Body of pancreas (tissue), 4 donors: Measurements from ENCODE around the gene RASA2. TPM values are rescaled to one million over a fixed set of nuclear protein-coding genes. Genes with fewer than 3 reads are reported as not detected.

Experiments used
- ATAC-seq: fragments of 150-250 bp; one replicate; pipeline ENCODE4 v1.9.1; 2016
- DNase-seq, 4 donors: peaks; one replicate each; pipeline ENCODE4 v3.0.0-alpha.2; 2019
- H3K27ac ChIP-seq, 4 donors: fragments of 200-600 bp; sonication (generic); 1 replicate in 3 of 4; 2 replicates in 1 of 4; pipeline versions ENCODE4 v1.5.1 to v1.6.1; 2016 to 2019; ENCODE audit warnings: mild to moderate bottlenecking in 1 of 4, mixed read lengths in 1 of 4, moderate library complexity in 1 of 4
- H3K27me3 ChIP-seq, 2 donors: fragments of 200-600 bp; sonication (generic); one replicate each; pipeline ENCODE4 v1.6.0; 2016; ENCODE audit warnings: mild to moderate bottlenecking in 1 of 2
- H3K36me3 ChIP-seq, 2 donors: fragments of 200-600 bp; sonication (generic); replicated peaks in 1 of 2; 2 replicates each; pipeline ENCODE4 v1.5.1; 2016; ENCODE audit warnings: low read depth in 2 of 2; ENCODE audit not compliant: insufficient read depth in 1 of 2
- H3K4me1 ChIP-seq: fragments of 200-600 bp; sonication (generic); one replicate; pipeline ENCODE4 v1.6.0; 2016
- H3K4me3 ChIP-seq, 2 donors: fragments of 200-600 bp; sonication (generic); 1 replicate in 1 of 2; 2 replicates in 1 of 2; pipeline ENCODE4 v1.5.1; 2016 to 2019
- H3K9me3 ChIP-seq, 3 donors: fragments of 200-600 bp; sonication (generic); 1 replicate in 2 of 3; 2 replicates in 1 of 3; pipeline ENCODE4 v1.5.1; 2016
- CTCF ChIP-seq, 7 experiments: fragments of 450-650 bp in 4 of 7; fragments of 200-600 bp in 3 of 7; sonication (generic) in 3 of 7; IDR thresholded peaks; one replicate each; pipeline ENCODE4 v1.5.1; 2016 to 2019; ENCODE audit warnings: antibody characterized with exemption in 7 of 7
- POLR2A ChIP-seq, 3 donors: fragments of 450-650 bp; IDR thresholded peaks; one replicate each; pipeline ENCODE4 v1.6.1; 2016; ENCODE audit warnings: antibody characterized with exemption in 3 of 3, mild to moderate bottlenecking in 2 of 3
- WGBS, 2 donors: methylation state at CpG; one replicate each; pipeline ENCODE4 v1.1.5; 2017; 5-methylcytosine and 5-hydroxymethylcytosine counted together
- intact Hi-C: fragments of 100-400 bp; cut with DNase I; formaldehyde crosslinking; loops from one replicate; pipeline ENCODE4 v1.15.1; 2023
- total RNA-seq, 2 donors: library from RNA; depleted of rRNA; stranded (reverse); fragments of >200 nt; gene quantifications; one replicate each; pipeline ENCODE4 v1.1.0, GENCODE V29; 2016

The RASA2 gene
- total RNA-seq, 2 donors from 2014 or later = 6.9 to 19.2 TPM

- H3K27me3 ChIP-seq = no peaks in the 10 kb centered on the region
- H3K4me1 ChIP-seq = no peaks in the 10 kb centered on the region
- intact Hi-C loops = no loop called here
- H3K27ac ChIP-seq = no peak overlapping the region
- H3K36me3 ChIP-seq = peaks cover 0 to 4% of the 10 kb centered on the region in 2 donors
- no peaks in the 10 kb centered on the region for H3K9me3 ChIP-seq
- TF ChIP-seq CTCF (IDR thresholded peaks at IDR 0.05) = no peak
- TF ChIP-seq POLR2A (IDR thresholded peaks at IDR 0.05) = no peak
- ATAC-seq (no peak), DNase-seq (no peak)
- H3K4me3 ChIP-seq = no peak overlapping the region
- 99 to 100% methylated on average over 3 of the region's 3 CpGs for whole genome bisulfite sequencing, 2 donors
Observed at GRCh38 chr3:141603473-141604035, 116.7 kb downstream of the RASA2 start.

- H3K36me3 ChIP-seq = peaks cover 0 to 3% of the 10 kb centered on the region in 2 donors
- no peaks in the 10 kb centered on the region for H3K9me3 ChIP-seq
- TF ChIP-seq POLR2A (IDR thresholded peaks at IDR 0.05) (no peak), CTCF (IDR thresholded peaks at IDR 0.05) (no peak)
- intact Hi-C loops = no loop called here
- no peak overlapping the region for H3K4me3 ChIP-seq
- H3K27me3 ChIP-seq = no peaks in the 10 kb centered on the region
- DNase-seq (no peak), ATAC-seq (no peak)
- no peak overlapping the region for H3K27ac ChIP-seq
- no peaks in the 10 kb centered on the region for H3K4me1 ChIP-seq
- WGBS, 2 donors = 73 to 78% methylated on average over 2 of the region's 2 CpGs
Observed at GRCh38 chr3:141605883-141606282, 119.1 kb downstream of the RASA2 start.

- no peak for TF ChIP-seq POLR2A (IDR thresholded peaks at IDR 0.05)
- TF ChIP-seq CTCF (IDR thresholded peaks at IDR 0.05) = no peak
- Histone ChIP-seq H3K9me3 (no peaks in the 10 kb centered on the region), H3K27me3 (no peaks in the 10 kb centered on the region), H3K36me3 (peaks cover 0 to 8% of the 10 kb centered on the region in 2 donors), H3K27ac (no peak overlapping the region), H3K4me1 (no peaks in the 10 kb centered on the region), H3K4me3 (no peak overlapping the region)
- DNase-seq (no peak), ATAC-seq (no peak)
- intact Hi-C loops = no loop called here
- WGBS, 2 donors = 74 to 86% methylated on average over 6 of the region's 6 CpGs
Observed at GRCh38 chr3:141608438-141608837, 121.6 kb downstream of the RASA2 start.

- Histone ChIP-seq H3K9me3 (no peaks in the 10 kb centered on the region), H3K4me1 (no peaks in the 10 kb centered on the region), H3K4me3 (no peak overlapping the region), H3K27me3 (no peaks in the 10 kb centered on the region), H3K36me3 (peaks cover 0 to 8% of the 10 kb centered on the region in 2 donors), H3K27ac (no peak overlapping the region)
- ATAC-seq = no peak
- 100% methylated on average over 1 of the region's 1 CpG for WGBS, 2 donors
- no peak for TF ChIP-seq POLR2A (IDR thresholded peaks at IDR 0.05)
- no peak for TF ChIP-seq CTCF (IDR thresholded peaks at IDR 0.05)
- no peak for DNase-seq
- intact Hi-C loops = no loop called here
Observed at GRCh38 chr3:141610939-141611338, 124.1 kb downstream of the RASA2 start.
